GM19025 (cell line): Measurements from ENCODE around the gene PTPRJ.
A peak's percentile ranks its signal among the peaks of the same experiment; 100 is the strongest.

Experiments used
- ATAC-seq: cut with Tn5 transposase; IDR thresholded peaks from one replicate; pipeline ENCODE4 v1.9.1; 2021; ENCODE audit warnings: mild to moderate bottlenecking, low read depth, moderate library complexity; ENCODE audit not compliant: unreplicated experiment

PTPRJ gene

GRCh38 chr11:48105096-48105990 is 125.0 kb downstream of the PTPRJ start:
- ATAC-seq = no peak

- no peak for ATAC-seq
Measured at GRCh38 chr11:48106166-48106565, 125.8 kb downstream of the PTPRJ start.

GRCh38 chr11:48107188-48107704 is 126.9 kb downstream of the PTPRJ start:
- peak; percentile 93 for ATAC-seq

DNA sequence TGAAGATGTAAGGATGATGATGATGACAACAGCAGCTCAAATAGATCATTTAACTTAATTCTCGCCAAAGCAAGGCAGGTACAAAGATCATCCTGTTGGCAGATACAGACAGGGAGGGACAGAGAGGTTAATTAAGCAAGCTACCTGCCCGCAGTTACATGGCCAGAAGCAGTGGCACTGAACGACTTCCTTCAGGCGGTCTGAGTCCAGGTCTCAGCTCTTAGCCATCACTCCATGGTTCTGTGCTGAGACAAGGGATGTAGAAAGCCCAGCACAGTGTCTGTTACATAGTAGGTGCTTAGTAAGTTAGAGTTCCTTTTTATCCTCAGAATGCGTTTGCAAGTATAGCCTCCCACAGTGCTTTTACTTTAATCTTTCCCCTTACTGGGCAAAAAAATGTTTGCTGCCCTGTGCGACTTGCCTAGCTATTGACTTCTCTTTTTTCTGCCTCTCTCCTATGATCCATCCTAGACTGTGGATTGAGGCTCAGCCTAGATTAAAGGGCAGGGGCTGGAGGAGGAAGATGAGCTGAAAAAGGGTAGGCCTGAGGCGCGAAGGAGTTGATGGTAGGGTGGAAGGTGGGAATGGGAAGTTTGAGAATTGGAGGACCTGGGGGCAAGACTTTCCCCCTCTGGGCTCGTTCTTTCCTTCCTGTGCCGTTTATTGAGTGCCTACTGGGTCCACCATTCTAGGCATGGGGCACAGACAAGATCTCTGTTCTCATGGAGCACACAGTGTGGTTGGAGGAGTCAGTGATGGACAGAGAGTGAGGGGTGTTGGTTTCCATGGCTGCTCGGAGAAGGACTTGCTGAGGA is 128.1 kb downstream of the PTPRJ start:
- no peak for ATAC-seq

DNA sequence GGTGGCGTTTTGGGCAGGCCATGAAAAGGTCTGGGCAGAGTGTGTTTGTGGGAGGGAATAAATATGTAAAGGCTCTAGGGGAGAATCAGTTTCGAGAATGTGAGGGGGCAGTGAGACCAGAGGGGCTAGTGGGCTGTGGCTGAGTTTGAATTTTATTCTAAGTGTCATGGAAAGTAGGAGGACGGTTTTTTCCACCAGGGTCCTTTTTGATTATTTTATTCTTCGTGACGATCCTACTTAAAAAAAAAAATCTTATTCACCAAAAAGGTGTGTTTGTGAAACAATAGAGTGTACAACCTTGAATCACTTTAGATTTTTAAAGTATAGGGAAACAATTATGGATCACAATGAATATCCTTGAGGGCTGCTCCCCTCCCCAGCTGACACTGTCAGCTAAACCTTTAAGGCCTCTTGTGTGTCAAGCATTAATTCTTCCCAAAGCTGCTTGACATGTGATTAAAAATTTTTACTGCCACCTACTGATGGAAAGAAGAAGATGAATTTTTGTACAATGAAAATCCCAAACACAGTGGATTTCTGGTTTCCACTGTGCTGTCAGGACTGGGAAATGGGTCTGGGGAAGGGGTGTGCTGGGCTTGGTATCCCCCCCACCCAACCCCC is 128.8 kb downstream of the PTPRJ start:
- no peak for ATAC-seq

DNA sequence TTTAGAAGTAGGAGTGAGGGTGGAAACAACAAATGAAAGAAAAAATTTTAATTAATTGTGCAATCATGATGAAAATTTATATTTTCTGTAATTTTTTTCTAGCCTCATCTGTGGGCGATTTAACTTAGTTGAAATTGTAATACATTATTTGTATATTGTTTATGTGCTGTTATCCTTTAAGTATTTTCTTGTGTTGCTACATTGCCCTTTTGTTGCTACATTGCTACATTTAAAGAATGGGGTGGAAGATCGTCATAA is 130.1 kb downstream of the PTPRJ start:
- ATAC-seq = no peak

DNA sequence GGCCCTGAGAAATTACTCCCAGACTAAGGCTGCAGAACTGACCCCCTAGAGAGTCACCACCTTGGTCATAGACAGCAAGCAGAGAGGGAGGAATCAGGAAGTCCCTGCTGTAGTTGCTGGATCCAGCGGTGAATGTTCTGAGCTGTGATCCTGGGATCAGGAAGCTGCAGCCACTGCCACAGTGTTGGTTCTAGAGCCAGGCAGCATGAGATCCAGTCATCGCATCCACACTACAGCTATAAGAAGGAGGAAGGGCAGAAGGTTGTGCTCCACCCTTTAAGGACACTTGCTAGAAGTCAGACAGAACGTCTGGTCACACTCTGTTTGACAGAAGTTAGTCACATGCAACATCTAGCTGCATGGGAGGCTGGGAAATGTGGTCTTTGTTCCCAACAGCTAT is 131.5 kb downstream of the PTPRJ start:
- no peak for ATAC-seq

- ATAC-seq = no peak
Measured at GRCh38 chr11:48114740-48115139, 134.4 kb downstream of the PTPRJ start.

GRCh38 chr11:48116437-48117228 is 136.3 kb downstream of the PTPRJ start:
- ATAC-seq = no peak

- ATAC-seq = no peak
Measured at GRCh38 chr11:48122246-48122645, 141.9 kb downstream of the PTPRJ start.

DNA sequence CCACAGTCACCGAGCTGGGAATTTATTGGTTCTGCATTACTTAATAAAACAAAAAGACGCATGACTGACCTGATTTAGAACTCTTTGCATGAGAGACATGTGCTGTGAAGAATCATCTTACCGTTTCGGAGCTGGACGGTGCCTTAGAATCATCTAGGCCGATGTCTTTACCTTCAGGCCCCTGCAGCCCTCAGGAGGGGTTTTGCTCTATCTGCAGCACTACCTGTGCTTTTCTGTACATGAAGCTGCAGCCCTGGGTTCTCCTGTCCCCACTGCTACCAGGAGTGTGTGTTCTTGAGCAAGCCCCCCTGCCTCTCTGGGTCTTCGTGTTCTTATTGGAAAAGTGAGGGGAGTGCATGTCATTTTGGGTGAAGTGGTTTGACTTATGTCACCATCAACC is 142.3 kb downstream of the PTPRJ start:
- no peak for ATAC-seq

GRCh38 chr11:48123254-48123875 is 143.0 kb downstream of the PTPRJ start:
- no peak for ATAC-seq

DNA sequence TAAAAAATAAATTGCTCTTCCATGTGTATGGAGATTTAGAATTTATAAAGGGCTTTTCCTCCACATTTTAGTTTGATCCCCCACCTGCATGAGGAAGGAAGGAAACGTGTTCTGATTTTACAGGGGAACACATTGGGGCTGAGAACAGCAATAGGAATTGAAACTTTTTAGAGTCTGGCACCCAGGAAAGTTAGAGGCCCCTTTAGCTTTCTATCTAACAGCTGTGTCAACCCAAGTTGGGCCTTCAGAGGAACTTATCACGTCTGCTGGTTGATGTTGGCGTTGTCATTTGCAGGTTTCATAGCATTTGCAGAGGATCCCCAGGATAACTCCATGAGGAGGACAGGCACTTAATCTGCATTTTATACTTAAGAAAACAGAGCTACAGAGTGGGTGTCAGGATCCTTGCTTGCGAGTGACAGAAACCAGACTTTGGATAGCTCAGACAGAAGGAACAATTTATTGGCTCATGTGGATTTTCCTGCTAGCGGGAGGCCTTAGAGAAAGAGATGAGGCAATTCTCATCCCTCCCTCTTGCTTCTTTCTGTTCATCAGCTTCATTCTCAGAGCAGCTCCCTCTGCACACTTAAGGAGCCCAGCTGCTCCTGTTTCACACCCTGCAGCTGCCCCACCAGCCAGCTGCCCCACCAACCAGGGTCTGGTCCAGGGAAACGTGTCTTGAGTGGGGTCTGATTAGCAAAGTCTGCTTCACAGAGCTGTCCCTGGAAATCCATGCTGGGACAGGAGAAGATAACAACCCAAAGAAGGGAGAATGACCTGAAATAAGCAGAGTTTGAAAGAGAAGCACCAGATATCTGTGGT is 143.8 kb downstream of the PTPRJ start:
- no peak for ATAC-seq

- no peak for ATAC-seq
Measured at GRCh38 chr11:48124880-48125279, 144.5 kb downstream of the PTPRJ start.

GRCh38 chr11:48125866-48126265 is 145.5 kb downstream of the PTPRJ start:
- no peak for ATAC-seq

- no peak for ATAC-seq
Measured at GRCh38 chr11:48127521-48128183, 147.3 kb downstream of the PTPRJ start.

- no peak for ATAC-seq
Measured at GRCh38 chr11:48129697-48130395, 149.5 kb downstream of the PTPRJ start.
